HPDE6-E6E7 (cell line): ENCODE data around the gene ADAMTSL4.
A peak's percentile ranks its signal among the peaks of the same experiment; 100 is the strongest.

Experiments used
- DNase-seq: peaks from one replicate; pipeline ENCODE4 v3.0.0; 2011; ENCODE audit warnings: missing footprints; ENCODE audit errors: extremely low spot score

The ADAMTSL4 gene

GRCh38 chr1:150534002-150534401, 15.2 kb upstream of the ADAMTSL4 start:
- no peak for DNase-seq

- DNase-seq, result no peak
These were observed 13.5 kb upstream of the ADAMTSL4 start for GRCh38 chr1:150535511-150536287.

- DNase-seq, result no peak
These were observed 12.1 kb upstream of the ADAMTSL4 start for GRCh38 chr1:150536836-150537731.

GRCh38 chr1:150537732-150538684, 11.2 kb upstream of the ADAMTSL4 start:
- DNase-seq, result peak; percentile 66

GRCh38 chr1:150543500-150544143, 5.6 kb upstream of the ADAMTSL4 start:
- no peak for DNase-seq

GRCh38 chr1:150544204-150544603, 5.0 kb upstream of the ADAMTSL4 start:
- no peak for DNase-seq

GRCh38 chr1:150545486-150546032, 3.6 kb upstream of the ADAMTSL4 start:
- no peak for DNase-seq

GRCh38 chr1:150546294-150546937, 2.8 kb upstream of the ADAMTSL4 start:
- DNase-seq, result no peak

GRCh38 chr1:150548324-150548631, 930 bp upstream of the ADAMTSL4 start:
- no peak for DNase-seq

GRCh38 chr1:150549496-150550221, 451 bp downstream of the ADAMTSL4 start:
- DNase-seq, result no peak

- no peak for DNase-seq
These were observed 1.2 kb downstream of the ADAMTSL4 start for GRCh38 chr1:150550222-150551050.

- DNase-seq, result no peak
These were observed 2.0 kb downstream of the ADAMTSL4 start for GRCh38 chr1:150551051-150551783.

GRCh38 chr1:150551784-150552127, 2.5 kb downstream of the ADAMTSL4 start:
- no peak for DNase-seq

GRCh38 chr1:150552128-150552910, 3.1 kb downstream of the ADAMTSL4 start:
- DNase-seq, result peak; percentile 86

GRCh38 chr1:150552911-150553289, 3.7 kb downstream of the ADAMTSL4 start:
- DNase-seq, result no peak

- no peak for DNase-seq
These were observed 4.3 kb downstream of the ADAMTSL4 start for GRCh38 chr1:150553392-150554085.

GRCh38 chr1:150554086-150554452, 4.9 kb downstream of the ADAMTSL4 start:
- DNase-seq, result no peak
